Hippocampal formation (tissue), 2 donors: ENCODE measurements around the gene ASB7.

ENCODE experiments used
- DNase-seq, 2 donors: peaks; one replicate each; lab custom pipeline; 2025; lab: John Stamatoyannopoulos, UW

The ASB7 gene

GRCh38 chr15:100597862-100598261 is 4.5 kb upstream of the ASB7 start:
- DNase-seq, result no peak

GRCh38 chr15:100598655-100599054 is 3.7 kb upstream of the ASB7 start:
- no peak for DNase-seq

GRCh38 chr15:100601163-100601562 is 1.2 kb upstream of the ASB7 start:
- DNase-seq, result no peak

GRCh38 chr15:100601617-100602063 is 749 bp upstream of the ASB7 start:
- DNase-seq, result no peak

- DNase-seq, result no peak
Observed at GRCh38 chr15:100602823-100603393, 519 bp downstream of the ASB7 start.

GRCh38 chr15:100612539-100612938 is 10.2 kb downstream of the ASB7 start:
- no peak for DNase-seq

- DNase-seq, result no peak
Observed at GRCh38 chr15:100613208-100613607, 10.8 kb downstream of the ASB7 start.

- DNase-seq, result no peak
Observed at GRCh38 chr15:100614336-100614735, 11.9 kb downstream of the ASB7 start.

- no peak for DNase-seq
Observed at GRCh38 chr15:100614918-100615317, 12.5 kb downstream of the ASB7 start.

- no peak for DNase-seq
Observed at GRCh38 chr15:100615801-100616200, 13.4 kb downstream of the ASB7 start.

GRCh38 chr15:100616700-100617099 is 14.3 kb downstream of the ASB7 start:
- no peak for DNase-seq

GRCh38 chr15:100623301-100623700 is 20.9 kb downstream of the ASB7 start:
- no peak for DNase-seq

- peak; percentile 31 to 72 for DNase-seq
Observed at GRCh38 chr15:100627789-100628395, 25.5 kb downstream of the ASB7 start.

- DNase-seq, result no peak
Observed at GRCh38 chr15:100628746-100629145, 26.4 kb downstream of the ASB7 start.

GRCh38 chr15:100631831-100632230 is 29.4 kb downstream of the ASB7 start:
- DNase-seq, result no peak

- no peak for DNase-seq
Observed at GRCh38 chr15:100633763-100634075, 31.3 kb downstream of the ASB7 start.

GRCh38 chr15:100635406-100636071 is 33.1 kb downstream of the ASB7 start:
- DNase-seq, result no peak

GRCh38 chr15:100638177-100638730 is 35.9 kb downstream of the ASB7 start:
- no peak for DNase-seq

- no peak for DNase-seq
Observed at GRCh38 chr15:100642213-100642949, 40.0 kb downstream of the ASB7 start.

GRCh38 chr15:100642950-100643338 is 40.6 kb downstream of the ASB7 start:
- DNase-seq, result no peak

- DNase-seq, result no peak
Observed at GRCh38 chr15:100645671-100646070, 43.3 kb downstream of the ASB7 start.

- DNase-seq, result no peak
Observed at GRCh38 chr15:100648951-100649350, 46.6 kb downstream of the ASB7 start.

- no peak for DNase-seq
Observed at GRCh38 chr15:100650685-100651084, 48.3 kb downstream of the ASB7 start.
